ENCODE data around the gene LRPAP1.

- no peak for TF ChIP-seq CTCF (IDR thresholded peaks at IDR 0.05)
- TF ChIP-seq POLR2A (IDR thresholded peaks at IDR 0.05), result no peak
- no peak for TF ChIP-seq EP300 (IDR thresholded peaks at IDR 0.05)
- TF ChIP-seq POLR2AphosphoS5 (IDR thresholded peaks at IDR 0.05), result no peak
Measured at GRCh38 chr4:3470244-3471097, 61.8 kb downstream of the LRPAP1 start.

Measured in stomach (tissue), 4 donors.